ENCODE results near the gene APOD. TPM values are rescaled to one million over a fixed set of nuclear protein-coding genes. Genes with fewer than 3 reads are reported as not detected.

APOD gene
- 0.51 to 0.81 TPM (median 0.59 TPM) in 5 replicates for total RNA-seq (2022; extraction: Qiagen RNA extraction; ENCODE audit: low read depth)

GRCh38 chr3:195583831-195584542 lies at the start of gene APOD:
TSS of gene APOD (minus strand) at chr3:195583940. CDS start at chr3:195579461, 4,479 bp downstream.

GRCh38 chr3:195542698-195543499 lies 40.8 kb downstream of the APOD start, which contains the start of gene PPP1R2:
TSS of gene PPP1R2 (minus strand) at chr3:195543325. CDS start at chr3:195543025, 300 bp downstream.

Other genes with a start within 250 kb of the APOD start
- gene ACAP2, start 140.9 kb downstream of the APOD start, total RNA-seq (2022; extraction: Qiagen RNA extraction; ENCODE audit: low read depth), result 6.1 to 10.1 TPM (median 7.6 TPM) in 5 replicates
- 14.0 to 16.4 TPM (median 15.6 TPM) in 5 replicates for gene PPP1R2, start 40.6 kb downstream of the APOD start, total RNA-seq (2022; extraction: Qiagen RNA extraction; ENCODE audit: low read depth)
- 0.40 to 0.98 TPM (median 0.56 TPM) in 5 replicates for gene MUC20, start 137.0 kb upstream of the APOD start, total RNA-seq (2022; extraction: Qiagen RNA extraction; ENCODE audit: low read depth)
- gene MUC4, start 228.0 kb upstream of the APOD start, total RNA-seq (2022; extraction: Qiagen RNA extraction; ENCODE audit: low read depth), result not detected in 5 replicates